HG02870 (cell line): Measurements from ENCODE around the gene DHX35.
A peak's percentile ranks its signal among the peaks of the same experiment; 100 is the strongest.

Experiments used
- ATAC-seq: cut with Tn5 transposase; IDR thresholded peaks from one replicate; pipeline ENCODE4 v1.9.1; 2021; ENCODE audit warnings: mild to moderate bottlenecking, moderate library complexity; ENCODE audit not compliant: unreplicated experiment

The DHX35 gene

DNA sequence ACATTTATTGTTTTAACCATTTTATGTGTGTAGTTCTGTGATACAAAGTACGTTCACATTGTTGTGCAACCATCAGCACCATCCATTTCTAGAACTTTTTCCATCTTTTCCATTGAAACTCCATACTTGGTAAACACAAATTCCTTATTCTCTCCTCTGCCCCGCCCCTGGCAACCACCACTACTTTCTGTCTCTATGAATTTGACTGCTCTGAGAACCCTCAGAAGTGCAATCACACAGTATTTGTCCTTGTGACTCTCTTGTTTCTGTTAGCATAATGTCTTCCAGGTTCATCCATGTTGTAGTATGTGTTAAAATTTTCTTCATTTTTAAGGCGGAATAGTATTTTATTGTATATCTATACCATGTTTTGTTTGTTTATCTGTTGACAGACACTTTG is 56.9 kb downstream of the DHX35 start:
- ATAC-seq, result no peak

DNA sequence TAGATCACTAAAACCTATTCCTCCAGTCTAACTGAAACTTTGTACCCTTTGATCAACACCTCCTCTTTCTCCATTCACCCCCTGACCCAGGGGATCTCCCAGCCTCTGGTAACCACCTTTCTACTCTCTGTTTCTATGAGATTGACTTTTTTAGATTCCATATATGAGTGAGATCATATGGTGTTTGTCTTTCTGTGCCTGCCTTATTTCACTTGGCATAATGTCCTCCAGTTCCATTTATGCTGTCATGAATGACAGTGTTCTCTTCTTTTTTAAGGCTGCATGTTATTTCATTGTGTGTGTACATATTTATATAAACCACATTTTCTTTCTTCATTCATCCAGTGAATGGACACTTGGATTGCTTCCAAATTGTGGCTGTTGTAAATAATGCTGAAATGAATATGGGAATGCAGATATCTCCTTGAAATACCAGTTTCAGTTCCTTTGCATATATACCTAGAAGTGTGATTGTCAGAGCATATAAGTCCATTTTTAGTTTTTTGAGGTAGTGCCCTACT is 57.7 kb downstream of the DHX35 start:
- peak; percentile 65 for ATAC-seq

DNA sequence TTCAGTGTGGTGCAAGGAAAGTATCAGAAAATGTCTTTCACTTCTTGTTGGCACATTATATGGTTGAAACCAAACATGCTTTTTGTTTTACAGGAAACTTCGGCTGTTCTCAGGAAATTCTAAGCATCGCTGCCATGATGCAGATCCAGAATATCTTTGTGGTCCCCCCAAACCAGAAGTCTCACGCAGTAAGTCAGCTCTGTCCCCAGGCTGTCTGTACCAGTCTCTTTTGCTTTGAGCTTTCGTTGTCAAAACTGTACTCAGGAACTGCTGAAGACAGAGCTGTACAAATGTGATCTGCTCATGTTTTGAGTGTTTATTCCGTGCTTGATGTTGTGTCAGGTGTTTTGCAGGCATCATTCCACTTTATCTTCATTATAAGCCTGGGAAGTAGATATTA is 59.6 kb downstream of the DHX35 start:
- peak; percentile 62 for ATAC-seq

DNA sequence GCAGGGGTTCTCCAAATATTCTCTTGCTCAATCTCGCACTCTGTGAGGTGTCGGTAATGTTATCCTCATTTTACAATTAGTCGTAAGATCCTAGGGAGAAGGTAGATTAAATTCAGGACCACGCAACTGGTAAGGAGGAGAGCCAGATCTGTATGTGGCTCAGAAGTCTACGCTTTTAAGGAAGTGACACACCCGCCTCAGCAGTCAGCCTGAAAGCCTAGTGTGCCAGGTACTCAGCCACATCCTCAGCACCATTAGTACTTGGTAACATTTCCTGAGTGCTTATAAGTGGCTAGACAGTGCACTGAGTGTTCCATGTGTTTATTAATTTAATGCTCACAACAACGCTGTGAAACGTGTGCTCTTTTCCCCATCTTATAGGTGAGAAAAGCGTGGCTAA is 63.7 kb downstream of the DHX35 start:
- no peak for ATAC-seq

DNA sequence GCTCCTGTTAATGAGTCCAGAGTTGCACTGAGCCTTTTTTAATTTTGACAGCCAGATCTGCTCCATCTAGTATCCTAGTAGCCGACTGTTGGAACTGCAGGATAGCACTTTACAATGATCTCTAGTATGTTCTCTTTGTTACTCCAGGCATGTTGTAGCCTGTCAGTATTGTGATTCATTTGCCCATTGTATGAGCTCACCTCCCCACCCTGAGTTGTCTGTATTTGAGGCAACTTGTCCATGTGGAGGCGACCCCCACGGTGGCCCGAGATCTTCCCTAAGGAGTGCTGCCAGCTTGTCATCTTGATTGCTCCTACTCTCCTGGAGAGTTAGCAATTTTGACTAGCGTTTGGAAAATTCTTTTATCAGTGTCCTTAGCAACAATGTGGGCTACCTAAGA is 67.2 kb downstream of the DHX35 start:
- ATAC-seq, result no peak

DNA sequence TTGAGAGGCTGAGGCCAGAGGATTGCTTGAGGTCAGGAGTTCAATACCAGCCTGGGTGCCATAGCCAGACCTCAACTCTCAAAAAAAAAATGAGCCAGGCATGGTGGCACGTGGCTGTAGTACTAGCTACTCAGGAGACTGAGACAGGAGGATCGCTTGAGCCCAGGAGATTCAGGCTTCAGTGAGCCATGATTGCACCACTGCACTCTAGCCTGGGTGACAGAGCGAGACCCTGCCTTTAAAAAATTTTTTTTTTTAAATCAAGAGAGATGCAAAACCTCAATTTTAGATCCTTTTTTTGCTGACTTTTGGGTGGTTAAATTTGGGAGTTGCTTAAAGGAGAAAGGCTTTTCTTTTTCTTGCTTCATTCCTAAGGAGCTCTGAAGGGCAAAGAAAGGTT is 70.9 kb downstream of the DHX35 start:
- no peak for ATAC-seq

DNA sequence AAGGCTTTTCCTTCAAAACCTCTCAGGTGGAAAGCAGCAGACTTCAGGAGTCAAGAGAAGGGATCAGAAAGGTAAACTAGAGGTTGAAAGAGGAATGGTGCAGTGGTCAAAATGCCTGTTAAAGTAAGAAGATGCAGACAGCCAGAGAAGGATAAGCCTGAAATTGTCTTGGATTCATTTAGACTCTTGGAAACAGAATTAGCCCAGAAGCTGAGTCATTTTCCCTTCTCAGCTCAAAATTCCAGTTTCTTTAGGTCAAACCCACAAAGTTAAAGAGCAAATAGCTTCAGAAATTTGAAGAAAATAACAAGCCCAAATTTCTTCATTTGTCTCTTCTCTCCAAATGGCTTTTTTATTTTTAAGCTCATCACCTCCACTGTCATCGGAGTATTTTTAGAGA is 73.9 kb downstream of the DHX35 start:
- ATAC-seq, result no peak

DNA sequence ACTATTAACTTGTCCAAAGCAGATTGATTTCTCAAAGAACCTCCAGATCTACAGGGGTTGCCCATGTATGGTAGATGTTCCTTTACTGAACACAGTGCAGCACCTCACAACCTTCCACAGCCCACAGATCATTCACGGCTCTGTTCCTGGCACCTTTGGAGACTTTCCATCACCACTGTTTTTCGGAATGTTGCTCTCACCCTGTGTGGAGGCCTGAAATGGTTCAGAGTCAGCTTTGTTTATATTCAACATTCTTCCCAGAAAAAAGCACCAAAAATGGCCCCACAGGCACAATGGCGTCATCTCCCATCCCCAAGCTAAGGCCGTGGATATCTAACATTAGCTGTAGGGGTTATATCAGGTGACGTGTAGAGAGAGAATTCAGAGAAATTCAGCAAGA is 74.7 kb downstream of the DHX35 start:
- ATAC-seq, result no peak

DNA sequence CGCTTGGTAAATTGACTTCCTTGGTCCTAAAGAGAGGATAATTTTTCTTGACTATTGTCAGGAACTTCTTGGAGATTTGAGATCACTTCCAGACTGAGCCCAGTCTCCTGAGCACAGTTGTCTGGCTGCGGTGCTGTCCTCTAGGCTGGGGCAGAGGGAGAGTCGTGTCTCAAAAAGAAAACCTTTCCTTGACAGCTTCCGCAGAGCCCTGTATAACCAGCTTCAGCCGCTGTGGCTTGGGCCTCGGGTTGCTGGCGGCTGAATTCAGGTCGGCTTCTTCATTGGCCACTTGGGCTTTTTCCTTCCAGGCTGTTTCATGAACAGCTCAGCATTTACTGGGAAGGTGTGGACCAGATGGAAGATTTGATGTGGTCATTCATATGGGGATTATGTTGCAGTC is 75.9 kb downstream of the DHX35 start:
- no peak for ATAC-seq

DNA sequence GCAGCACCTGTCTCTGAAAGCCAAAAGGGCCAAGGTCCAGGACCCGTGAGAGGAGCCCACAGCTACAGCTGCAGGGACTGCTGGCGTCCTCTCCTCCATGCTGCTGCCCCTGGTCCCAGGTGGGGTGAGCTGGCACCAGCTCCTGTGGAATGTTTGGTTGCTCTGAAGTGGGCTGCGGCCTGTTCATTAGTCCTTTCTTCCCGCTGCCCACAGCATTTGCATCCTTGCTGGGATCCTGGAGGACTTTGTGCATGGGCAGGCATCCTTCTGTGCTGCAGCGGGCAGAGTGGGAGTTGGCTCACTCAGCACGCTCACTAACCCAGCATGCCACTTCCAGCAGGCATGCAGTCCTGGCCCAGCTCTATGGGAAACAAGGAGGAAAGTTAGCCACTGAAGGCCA is 76.4 kb downstream of the DHX35 start:
- no peak for ATAC-seq

DNA sequence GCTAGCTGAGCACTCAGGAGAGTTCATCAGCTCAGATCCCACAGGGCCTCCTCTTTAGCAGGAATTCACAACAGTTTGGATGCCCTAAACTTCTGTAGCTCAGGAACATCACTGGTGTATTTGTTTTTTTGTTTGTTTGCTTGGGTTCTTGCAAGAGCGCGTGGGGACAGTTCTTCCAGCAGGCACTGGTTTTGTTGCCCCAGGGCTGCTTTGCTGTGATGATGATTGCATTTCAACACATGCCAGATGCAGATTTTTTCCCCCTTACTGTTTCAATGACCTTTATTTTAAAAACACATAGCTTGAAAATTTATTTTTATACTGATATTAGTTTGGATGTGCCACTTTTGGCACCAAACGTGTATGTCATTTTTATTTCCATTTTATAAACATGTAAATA is 77.1 kb downstream of the DHX35 start:
- ATAC-seq, result no peak

DNA sequence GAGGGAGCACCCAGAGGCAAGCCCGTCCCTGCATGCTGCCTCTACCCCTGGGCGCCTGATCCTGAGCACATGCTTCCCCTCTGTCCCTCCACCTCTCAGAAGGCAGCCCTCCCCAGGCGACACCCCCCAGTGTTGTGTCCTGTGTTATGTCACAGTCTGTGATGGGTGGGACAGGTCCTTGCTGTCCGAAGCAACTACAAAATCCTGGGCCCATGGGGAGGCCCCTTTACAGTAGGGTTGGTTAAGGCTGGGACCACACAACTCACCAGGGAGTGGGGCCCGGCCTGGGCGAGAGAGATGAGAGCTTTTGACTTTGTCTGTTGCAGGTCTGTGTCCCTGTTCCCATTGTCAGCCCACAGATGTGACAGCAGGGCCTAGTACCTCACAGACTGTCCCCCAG is 78.0 kb downstream of the DHX35 start:
- ATAC-seq, result no peak

DNA sequence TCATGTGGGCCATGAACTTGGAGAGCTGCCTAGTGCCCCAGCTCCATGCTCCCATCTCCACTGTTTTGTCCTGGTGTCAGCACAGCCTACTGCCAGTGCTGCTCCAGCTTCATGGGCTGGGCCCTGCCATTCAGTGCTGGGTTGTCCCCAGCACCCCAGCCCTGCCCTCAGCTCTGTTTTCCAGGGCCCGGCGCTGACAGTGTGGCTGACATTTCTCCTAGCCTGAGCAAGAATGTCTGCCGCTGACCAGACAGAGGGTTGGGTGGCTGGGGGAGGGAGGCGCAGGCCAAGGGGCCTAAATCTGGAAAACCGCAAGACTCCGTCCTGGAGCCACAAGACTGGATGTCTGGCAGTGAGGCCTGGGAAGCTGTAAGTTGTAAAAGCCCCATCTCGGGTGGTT is 78.9 kb downstream of the DHX35 start:
- ATAC-seq, result no peak

DNA sequence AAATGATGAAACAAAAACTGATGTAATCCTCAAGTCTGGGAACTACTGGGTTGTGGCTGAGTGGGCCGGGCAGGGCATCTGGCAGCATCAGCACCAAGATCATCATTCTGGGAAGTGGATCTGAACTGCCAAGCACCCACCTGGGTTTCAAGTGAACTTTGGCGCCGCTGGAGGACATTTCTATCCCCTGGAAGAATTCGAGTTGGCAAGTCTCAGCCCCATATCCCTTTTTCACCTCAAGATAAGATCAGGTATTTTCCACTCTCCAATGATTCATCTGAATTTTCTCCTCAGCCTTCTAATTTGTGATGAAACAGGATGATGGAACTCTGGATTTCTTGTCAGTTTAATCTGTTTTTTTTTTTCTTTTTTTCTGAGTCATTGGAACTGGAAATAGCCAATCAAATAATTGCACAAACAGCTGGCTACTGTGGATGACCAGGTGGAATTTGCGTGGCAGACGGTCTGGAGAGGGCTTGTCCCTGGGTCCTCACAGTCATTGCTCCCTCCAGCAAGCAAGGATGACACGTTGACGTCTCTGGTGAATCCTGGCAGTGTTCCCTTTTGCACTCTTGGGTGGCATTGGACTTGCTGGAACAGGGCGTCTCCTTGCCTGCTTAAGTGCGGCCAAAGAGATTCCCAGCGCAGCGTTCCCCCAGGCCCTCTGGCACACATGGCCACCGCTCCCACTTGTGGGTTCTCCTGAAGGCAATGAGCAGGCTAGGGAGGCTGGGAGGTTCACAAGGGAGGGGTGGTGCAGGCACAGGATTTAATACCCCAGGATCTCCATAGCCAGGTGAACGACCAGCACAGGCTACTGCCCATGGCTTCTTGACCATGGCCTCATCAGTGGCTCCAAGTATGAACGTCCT is 80.4 kb downstream of the DHX35 start:
- no peak for ATAC-seq

DNA sequence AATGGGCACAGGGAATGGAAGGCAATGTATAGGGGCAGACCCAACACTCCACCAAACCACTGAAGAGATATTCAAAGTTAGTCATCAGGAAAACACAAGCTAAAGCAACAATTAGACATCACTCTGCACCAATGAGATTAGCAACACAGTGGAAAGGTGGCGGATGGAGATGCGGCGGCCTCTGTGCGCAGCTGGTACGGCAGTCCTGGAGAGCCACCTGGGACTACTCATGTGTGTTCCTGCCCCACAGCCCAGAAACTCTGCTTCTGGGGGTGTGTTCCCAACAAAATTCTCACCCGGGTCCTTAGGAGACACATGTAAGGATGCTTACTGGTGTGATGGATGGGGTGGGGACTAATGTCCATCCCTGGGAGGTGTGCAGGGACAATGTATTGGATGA is 82.4 kb downstream of the DHX35 start:
- no peak for ATAC-seq

DNA sequence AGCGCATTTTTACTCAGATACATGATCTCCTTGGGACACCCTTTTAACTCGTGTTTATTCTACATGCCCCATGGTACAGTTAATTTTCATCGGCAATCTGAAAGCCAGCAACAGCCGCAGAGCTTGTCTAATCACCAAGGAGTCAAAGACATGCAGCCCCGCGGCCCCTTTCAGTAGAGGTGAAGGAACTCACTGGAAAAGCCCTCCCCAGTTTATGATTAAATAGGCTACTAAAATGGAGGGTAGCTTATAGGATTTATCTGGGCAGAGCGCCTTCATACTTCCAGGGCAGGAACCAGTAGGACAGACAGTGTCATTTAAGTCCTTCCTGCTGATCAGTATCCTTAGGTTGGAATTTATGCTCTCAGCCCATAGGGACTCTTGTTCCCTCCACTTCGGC is 83.5 kb downstream of the DHX35 start:
- no peak for ATAC-seq

DNA sequence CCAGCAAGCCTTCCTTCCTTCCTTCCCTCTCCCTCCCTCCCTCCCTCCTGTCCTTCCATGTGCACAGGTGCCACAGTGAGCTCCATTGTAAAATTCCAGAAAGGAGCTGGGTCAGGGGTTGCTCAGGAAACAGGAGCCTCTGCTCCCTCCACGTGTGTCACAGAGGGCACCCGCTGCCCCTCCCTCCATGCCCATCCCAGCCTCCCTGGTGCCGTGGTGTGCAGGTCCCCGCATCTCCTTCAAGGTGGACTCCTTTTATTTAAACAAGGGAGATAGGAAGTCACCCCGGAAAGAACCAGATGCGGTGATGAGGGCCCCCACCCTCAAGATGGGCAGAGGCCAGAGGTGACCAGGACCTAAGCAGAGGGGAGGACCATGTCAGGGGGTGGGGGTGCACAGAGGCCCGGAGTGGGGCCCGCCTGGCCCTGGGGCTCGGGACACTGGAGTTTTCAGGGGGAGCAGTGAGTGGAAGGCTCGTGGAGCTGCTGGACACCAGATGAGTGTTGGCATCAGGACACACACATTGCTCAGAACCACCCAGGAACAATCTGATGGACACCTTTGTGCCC is 85.4 kb downstream of the DHX35 start:
- no peak for ATAC-seq

DNA sequence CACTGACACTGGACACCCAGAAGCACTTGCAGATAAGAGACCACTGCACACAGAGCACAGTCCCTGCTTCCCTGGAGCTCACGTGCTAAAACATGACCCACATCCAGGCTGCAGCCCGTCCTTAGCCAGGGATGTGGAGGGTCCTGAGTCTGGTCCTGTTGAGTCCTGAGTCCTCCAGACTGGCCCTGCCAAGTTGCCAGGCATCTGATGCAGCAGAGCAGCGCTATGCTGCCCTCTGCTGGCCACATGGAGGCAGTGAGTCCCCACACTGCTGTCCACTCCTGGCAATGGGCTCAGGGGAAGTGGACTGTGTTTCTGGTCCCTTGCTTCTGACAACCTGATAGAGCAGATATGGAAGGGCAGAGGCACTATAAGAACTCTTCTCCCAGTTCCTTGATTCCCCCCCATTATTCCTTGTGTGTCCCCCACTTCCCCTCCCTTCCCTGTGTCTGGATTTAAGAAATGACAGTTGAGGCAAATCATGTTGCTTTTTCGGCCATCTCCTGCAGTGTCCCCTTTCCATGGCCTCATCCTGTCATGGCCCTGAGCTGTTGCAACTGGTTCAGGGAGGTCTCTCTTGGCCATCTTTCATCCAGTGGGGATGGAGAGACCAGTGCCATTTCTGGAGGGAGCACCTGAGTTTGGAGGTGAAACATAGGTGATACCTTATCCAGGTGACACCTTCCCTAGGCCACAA is 86.0 kb downstream of the DHX35 start:
- ATAC-seq, result peak; percentile 68

DNA sequence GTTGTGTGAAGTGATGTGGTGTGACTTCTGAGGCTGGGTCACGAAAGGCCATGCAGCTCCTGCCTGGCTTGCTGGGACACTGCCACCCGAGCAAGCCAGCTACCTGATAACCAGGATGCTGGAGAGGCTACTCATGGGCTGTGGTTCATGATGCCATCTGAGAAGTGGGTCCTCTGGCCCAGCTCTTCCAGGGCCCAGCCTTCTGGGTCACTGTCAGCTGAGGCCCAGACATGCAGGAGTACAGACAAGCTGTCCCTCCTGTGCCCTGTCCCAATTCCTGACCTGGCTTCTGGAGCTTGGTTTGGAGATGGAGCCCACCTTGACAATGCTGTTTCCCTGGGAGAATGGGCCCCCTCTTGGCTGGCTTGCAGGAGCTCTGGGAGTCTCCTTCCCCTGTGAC is 87.0 kb downstream of the DHX35 start:
- no peak for ATAC-seq

DNA sequence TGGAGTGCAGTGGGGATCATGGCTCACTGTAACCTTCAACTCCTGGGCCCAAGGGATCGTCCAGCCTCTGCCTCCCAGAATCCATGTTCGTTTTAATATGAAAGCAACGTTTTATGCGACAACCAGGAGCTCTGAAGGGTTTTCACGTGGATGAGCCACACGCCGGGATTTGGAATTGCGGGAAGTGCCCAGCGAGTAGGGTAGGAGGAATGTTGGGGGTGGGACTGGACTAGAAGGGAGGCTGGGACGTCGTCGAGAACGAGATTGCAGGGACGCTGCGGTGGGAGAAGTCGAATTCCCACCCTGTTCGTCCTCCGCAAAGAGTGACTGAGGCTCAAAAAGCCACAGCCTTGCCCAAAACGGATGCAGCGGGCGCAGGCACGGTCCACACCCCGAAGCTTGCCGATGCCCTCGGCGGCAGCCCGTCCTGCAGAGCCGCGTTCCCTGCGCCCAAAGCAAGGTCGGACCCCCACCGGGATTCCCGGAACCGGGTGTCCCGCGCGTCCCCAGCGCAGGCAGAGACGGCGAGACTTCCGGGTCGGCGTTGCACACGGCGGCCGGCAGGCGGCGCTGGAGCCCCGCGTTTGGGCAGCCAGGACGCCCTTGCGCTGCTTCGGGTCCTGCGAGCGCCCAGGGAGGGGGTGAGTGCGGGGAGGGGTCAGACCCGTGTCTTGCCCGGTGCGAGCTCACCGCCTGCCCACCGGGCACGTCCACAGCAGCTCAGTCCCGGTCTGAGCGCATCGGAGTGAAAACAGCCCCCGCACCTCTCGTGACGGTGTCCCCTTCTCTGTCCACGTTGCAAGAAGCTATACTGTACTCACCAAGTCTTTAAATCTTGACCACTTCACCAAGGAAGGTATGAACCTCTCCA is 87.8 kb downstream of the DHX35 start:
- ATAC-seq, result peak; percentile 70

DNA sequence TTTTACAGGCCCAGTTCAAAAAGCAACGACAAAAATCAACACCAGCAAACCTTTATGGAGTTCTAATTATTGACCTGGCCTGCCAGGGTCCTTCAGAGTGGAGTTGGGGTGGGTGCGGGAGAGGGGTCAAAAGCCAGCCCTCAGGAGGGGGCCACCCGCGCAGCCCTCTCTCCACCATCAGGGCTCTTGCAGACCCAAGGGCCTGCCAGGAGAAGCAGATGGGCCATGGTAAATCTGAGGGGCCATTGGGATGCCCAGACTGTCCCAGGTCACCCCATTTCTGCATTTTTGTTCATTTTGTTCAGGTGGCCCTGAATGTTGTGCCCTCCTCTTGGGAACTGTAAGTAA is 88.4 kb downstream of the DHX35 start:
- ATAC-seq, result no peak
